GOT3 (cell line): ENCODE measurements around the gene KRT78.

Experiments used
- DNase-seq: peaks from one replicate; lab custom pipeline; 2025; ENCODE audit warnings: mixed read lengths; lab: John Stamatoyannopoulos, UW

The KRT78 gene

DNA sequence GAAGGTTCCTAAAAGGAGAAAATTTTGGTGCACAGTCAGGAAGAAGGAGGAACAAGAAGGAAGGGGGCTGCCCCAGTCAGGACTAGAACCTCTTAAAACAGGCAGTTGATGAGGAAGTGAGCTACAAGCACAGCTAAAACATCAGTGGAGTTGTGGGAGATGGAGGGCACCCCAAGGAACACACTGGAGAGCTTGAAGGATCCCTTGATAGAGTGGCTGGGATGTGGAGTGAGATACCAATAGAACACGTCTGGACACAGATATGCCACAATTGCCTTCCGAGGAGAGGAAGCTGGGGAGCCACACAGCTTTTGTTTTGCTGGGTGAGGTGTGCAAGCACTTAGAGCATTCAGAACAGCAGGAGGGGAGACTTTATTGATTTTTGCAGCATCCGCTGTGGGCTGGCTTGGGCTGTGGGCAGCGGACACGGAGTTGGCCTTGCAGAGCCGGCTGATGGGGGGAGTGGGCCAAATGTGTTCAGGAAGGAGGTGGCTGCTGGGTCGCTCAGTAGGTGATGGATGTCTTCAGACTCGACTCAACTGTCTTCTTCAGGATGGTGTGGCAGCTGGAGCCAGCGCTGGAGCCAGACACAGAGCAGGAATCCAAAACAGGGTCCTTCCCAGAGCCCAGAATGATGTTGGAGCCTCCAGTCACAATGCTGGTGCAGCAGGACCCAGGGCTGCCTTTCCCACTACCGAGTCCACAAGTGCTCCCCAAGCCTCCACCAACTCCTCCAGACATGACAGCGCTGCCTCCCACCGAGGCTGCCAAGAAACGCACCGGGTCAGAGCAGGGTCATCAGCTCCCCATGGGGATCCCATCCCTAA lies 10.0 kb downstream of the KRT78 start:
- DNase-seq: no peak

DNA sequence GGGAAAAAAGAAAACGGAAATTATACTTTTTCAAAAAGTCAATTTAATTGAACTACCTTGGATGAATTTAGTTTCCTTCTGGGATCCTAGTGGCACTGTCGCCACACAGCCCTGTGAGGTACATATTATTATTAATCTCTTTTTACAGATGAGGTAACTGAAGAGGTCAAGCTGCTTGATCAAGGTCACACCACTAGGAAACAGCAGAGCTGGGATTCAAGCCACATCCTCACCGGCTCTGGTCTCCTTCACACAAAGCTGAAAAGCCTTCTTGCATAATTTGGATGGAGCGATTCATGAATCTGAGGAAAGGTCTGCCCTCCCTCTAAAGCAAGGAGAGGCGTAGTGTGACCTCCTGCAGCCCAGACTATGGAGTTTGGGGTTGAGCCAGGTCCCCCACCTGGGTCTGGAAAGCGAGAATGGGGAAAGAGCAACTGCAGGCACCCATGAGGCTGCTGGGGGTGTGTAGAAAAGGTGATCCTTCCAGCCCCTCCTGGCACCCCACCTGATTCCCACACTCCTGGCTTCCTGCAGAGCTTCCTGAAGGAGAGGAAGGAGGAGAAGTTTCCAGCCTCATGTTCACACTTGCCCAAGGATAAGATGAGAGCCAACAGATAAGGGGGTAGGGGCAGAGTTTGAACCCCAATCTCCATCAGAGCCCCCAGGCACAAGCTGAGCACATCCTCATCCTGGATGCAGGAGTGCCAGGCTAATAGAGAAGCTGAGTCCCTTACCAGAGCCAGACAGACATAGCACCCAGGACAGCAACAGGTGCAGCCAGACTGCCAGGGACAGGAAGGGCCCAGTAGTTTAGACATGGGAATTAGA lies 10.8 kb downstream of the KRT78 start:
- no peak for DNase-seq

DNA sequence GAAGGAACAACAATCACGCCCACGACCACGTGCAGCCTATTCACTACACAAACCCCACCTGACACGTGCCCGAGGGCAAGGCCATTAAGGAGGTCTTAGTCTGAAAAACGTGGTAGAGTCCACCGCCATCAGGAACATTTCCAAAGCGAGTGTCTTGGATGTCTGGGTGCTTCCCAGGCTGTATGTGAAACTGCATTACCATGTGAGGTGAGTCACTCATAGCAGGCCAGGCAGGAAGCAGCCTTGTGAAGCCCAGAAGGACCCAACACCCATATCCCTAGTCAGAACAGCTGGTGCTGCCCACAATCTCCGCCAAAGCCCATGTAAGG lies 11.4 kb downstream of the KRT78 start:
- DNase-seq: no peak

DNA sequence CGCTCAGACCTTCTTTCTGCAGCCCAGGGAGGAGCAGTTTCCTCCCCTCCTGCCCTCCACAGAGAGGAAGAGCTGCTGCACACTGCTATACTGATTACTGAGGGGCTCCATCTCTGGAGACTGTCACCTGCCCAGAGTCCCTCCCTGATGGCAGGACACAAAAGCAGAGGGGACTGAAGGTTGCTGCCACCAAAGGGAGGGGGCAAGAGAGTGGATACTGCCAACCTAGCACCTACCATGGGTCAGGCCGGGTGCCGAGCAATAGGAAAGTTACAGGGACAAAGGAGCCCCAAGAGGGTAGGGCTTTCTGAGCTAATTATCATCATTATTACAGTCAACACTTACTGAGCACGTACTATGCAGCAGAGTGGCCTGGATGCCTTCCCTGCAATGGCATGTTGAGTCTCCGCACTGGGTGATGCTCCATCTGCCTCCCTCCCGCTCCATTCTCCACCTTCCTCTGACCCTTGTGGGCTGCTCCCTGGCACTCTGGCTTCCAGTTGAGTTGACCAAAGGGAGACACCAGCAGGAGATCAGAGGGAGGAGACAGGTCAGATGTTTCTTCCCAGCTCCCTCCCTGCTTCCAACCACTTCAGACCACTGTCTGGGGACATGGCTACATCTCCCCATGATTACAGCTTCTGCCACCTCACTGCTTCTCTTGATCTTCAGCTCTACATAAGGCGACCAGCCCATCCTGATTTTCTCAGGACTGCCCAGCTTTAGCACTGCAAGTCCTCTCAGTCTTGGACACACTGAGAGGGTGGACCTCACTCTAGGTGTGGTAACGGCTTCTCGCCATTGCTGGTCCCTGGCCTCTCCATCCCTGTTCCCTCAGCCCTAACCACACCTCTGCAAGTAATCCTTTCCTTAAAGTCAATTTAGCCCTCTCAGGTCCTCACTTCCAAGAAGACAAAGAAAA lies 12.0 kb downstream of the KRT78 start:
- DNase-seq: no peak

DNA sequence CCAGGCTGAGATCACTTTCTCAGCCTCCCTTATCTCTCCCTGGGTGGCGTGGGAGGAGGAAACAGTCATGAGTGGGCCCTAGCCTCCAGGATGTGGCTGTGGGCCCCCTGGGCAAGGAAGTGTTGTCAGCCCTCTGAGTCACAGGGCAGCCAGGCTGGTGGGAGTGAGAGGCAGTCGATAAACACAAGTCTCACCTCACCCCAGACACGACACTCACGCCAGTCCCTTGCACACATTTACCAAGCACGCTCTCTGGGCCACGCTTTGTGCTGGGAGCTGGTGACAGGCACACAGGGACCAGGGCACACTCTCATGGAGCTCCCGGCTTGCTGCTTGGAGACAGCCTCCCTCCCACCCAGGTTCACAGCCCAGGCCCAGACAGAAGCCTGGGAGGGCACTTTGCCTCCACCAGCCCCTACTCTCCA lies 12.7 kb downstream of the KRT78 start:
- no peak for DNase-seq

DNA sequence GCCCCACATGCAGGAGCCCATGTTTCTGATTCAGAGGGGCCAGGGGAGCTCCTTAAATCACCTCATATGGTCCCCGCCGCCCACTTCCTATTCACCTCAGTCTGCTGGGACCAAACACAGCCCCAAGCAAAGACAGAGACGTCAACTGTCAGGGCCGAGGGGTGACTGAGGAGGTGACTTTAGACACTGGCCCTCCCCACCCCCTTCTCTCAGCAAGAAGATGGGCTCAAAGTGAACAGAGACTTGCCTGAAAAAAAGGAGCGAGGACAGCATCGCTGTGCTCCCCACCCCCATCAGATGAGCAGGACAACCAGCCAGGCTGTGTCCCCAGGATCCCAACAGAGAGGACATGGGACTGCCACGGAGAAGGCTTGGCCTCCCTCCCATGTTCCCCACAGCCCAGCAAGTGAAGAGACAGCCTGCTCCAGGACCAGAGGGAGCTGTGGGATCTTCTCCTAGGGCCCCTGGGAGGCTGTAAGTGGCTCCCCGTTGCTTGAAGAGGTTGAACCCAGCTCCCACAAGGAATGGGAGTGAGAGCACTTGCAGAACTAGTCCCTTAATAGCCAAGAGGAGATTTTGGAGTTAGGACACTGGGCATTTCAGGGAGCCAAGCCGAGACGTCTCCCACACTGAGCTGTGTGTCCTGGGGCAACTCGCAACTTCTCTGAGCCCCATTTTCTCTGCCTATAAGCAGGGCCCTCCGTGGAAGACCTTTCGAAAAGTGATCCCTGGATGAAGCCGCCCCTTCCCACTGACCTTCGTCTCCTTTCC lies 13.3 kb downstream of the KRT78 start:
- no peak for DNase-seq

DNA sequence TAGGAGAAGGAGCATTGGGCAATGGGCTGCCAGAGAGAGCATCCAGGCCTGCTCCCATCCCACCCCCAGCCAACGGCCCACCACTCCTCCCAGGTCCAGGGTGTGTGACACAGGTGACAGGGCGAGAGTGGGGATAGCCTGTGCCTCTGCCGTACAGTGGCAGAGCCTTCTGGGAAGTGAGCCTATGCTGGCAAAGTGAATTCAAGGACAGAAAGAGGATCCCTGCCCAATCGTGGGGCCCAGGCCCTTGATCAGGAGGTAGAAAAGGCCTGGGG lies 14.1 kb downstream of the KRT78 start:
- no peak for DNase-seq

DNA sequence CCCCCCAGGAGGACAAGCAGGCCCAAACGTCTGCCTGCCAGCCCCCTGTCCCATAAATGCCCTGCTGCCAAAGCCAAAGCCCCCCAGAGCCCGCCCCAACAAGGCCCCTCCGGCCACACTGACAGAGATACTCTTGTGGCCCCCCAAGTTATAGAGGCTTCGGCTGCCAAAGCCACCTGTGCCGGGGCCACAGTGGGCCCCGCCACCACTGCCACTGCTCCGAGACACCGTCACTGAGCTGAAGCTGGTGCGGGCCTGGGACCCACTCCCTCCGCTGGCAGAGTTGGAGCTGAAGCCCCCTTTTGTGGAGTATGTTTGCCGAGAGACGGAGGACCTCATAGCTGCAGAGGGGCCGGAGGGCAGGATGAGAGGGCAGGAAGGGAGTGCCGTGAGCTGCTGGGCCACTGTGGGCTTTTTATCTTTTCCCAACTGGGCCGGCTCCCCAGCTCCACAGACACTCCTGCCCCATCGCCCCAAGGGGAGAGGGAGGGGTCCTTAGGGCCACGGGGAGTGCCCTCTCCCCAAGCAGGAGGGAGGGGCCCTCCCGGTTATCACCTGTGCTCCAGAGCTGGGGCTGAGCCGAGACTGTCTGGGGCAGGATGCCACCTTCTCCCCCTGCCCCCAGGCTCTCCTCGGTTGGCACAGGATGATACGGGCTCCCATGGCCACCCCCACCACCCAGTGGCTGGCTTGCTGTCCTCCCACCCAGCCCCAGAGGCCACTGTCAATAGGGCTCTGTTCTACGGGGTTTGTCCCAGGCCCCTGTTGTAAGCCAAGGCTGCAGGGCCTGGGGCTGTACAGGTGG lies 14.7 kb downstream of the KRT78 start, which contains the start of gene KRT79:
TSS of gene KRT79 (minus strand) at position 390 of the 805 bp plus-strand sequence. CDS start at position 339, 51 bp downstream.
- no peak for DNase-seq

DNA sequence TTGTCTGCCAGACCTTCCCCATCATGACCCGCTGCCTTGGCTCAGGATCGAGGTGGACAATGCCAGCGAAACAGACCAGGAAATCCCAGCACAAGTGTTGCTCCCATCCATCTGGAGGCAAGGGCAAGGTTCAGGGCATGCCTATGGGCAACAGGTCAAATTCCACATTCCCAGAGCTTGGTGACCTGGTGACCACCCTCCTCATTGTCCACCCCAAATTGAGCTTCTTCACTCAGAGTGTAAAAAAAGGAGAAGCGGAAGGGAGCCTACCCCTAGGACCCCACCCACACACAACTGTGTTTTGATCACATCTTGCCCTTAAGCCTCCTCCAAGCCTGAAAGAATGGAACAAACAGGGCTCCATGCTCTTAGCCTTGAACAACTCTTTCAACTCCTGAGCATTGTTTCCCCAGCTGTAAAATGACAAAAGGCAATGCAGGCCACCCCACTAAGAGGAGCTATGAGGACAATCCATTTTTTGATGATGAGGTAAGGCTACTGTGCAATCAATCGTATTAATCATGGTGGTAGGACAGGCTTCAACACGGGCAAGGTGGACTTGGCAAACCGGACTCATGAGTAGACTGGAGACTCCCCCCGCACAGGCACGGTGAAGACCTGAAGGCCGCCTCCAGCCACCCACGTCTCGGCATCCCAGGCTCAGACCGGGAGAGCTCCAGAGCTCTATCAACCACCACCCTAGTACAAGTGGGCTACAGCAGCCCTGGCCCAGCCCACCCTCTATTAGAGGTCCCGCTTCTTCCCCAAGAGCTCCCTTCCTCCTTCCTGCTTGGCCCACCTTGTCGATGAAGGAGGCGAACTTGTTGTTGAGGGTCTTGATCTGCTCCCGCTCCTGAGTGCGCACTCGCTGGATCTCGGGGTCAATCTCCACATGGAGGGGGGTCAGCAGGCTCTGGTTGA lies 15.5 kb downstream of the KRT78 start:
- DNase-seq: no peak

DNA sequence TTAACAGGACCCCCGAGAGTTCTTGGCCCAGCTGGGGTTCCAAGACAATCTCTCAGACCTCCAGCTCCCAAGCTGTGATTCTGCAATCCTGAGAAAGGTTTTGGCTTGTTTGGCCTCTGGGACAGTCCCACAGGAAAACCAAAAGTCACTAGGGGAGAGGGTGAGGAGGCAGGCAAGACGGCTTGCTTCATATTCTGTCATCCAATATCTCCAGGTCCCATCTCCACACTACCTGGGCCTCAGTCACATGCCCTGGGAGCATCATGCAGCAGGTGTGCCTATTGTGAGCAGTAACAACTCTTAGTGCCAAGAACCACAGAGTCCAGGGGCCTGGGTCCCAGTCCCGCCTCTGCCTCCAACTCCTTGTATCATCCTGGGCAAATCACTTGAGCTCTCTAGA lies 16.3 kb downstream of the KRT78 start:
- DNase-seq: no peak

DNA sequence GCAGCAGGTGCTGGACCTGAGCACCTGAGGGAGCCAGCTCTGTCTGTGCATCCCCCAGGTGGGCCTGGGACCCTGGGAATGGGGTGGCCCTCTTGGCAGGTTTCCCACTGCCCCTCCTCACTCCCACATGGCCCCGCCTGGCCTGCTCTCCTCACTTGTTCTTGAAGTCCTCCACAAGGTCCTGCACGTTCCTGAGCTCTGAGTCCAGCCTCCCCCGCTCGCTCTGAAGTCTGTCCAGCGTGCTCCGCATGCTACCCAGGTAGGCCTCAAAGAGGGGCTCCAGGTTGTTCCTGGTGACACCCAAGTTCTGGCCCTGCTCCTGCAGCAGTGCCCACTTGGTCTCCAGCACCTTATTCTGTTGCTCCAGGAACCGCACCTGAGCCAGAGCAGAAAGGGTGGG lies 17.5 kb downstream of the KRT78 start:
- DNase-seq: no peak

DNA sequence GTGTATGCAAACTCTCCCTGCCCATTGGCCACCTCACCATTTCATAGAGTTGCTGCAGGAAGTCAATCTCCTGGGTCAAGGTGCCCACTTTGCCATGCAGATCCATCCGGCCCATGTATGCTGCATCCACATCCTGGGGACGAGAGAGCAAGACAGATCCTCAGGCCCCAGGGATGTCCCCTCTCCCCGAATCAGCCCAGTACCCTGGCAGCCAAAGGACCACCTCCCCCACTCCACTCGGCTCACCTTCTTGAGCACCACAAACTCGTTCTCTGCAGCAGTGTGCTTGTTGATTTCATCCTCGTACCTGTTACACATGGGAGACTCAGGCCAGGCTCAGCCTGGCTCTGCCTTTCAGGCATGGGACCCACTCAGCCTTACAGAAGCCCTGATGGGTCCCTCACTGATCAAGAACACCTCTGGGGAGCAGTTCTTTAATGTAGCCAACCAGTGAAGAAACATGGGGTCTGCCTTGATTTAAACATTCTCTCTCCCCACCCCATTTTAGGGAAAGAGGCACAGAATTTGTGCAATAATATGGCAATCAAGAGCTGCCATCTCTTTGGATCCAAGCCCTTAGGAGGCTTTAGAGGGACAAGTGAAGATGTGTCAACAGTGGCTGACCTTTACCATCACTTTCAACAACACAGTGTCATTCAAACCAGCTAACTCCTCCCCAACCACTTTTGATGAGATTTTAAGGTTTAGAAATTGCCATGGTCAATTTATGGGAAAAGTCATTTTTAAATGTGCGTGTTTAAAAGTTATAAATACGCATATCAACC lies 18.6 kb downstream of the KRT78 start:
- no peak for DNase-seq

DNA sequence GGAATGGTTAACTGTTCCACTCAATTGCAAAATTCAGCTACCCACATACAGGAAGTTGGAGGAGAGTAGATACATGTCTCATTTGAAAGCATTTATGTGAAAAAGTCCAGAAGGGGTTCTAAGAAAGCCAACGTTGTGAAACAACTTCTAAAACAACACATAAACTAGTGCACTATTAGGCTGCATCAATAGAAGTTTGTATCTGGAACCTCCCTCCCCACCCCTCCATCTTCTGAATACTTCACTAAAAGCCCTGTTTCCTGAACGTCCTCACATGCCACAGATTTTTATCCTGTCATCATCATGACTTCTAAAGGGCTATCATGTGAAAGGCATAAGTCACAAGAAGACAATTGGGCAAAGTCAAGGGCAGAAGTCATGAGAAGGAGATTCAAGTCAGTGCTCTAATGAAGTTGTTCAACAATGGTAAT lies 20.2 kb downstream of the KRT78 start:
- no peak for DNase-seq

DNA sequence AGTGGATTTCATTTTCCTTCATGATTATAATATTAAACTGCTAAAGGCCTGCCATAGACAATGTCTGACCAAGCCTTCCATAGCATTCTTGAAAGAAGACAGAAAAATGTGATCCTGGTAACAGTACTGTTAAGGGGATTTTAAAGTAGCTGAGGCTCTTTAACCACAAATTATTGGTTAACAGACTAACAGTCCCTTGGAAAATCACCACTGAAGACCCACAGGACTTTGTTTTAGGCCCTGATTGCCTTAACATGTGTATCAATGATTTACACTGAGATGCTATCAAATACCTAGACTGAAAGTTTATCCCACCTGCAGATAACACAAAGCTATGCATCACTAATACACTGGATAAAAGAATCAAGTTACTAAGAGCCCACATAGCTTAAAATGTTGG lies 20.6 kb downstream of the KRT78 start:
- no peak for DNase-seq

DNA sequence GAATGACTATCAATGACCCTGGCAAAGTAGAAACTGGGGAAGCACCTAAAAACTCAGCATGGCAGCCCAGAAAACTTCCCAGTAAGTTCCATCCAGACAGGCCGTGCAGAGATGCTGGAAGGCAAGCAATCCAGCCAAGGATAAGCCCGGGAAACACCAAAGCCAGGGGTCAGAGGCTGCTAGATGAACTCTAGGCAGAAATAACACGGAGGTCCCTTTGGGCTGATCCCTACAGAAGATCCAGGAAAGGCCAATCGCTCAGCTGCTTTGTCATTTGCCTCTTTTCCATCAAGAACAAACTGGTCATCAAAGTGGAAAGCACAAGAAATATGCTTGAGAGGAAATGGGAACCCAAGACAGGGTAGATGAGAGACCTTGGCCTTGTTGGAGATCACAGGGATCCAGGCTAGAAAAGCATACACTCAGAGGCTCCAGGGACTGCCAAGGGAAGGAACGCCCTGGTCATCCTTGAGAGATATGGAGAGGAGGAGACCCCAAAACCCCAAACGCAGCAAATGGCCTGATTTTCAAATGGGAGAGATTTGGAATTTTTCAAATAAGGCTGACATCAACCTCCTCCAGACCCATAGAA lies 21.2 kb downstream of the KRT78 start:
- no peak for DNase-seq

DNA sequence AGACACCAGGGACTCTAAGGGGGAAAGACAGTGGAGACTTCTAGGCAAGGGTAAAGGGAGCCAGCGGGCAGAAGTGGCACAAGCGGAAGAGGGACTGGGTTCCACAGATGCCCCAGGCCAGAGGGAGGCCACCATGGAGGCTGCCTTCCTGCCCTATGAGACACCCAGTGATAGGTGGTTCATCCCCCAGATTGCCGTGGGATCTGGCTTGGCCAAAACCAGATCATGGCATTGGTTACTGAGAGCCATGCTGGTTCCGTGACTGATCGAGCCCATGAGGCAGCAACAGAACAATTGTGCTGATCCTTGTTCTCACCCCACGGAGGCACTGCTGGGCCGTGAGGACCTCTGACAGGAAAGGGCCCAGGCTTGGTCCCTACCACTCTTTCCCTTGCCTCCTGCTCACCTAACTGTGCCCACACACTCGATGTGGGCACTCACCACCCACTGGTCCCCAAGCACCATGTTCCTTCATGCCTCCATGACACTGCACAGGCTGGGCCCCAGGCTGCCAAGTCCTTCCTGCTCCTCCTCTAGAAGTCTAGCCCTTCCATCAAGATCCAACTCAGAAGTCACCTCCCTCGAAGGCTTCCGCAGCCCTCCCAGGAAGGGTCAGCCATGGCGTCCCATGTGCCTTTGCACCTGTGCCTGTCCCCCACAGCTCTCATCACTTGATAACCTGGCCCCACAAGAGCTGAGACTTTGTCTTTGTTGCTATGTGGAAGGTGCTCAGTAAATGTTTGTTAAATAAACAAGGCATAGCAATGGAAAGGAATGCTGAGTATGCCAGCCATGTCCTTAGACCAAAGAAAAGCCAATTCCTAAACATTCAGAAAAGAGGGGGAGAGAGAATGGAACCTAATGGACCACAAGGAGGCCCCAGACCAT lies 21.9 kb downstream of the KRT78 start:
- DNase-seq: no peak

DNA sequence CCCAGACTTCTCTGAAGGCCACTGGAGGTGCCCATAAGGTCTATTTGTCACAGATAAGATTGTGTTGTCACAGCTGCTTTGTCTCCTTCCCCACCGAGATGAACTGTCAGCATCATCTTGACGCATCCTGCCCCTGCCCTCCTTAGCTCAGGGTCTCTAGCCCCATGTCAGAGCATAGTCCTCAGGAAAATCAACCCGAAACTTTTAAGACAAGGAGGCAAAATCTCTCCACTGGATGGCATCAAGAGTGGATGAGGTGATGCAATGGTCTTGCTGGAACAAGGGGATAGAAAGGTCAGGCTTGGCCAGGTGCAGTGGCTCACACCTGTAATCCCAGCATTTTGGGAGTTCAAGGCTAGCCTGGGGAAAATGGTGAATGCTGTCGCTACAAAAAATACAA lies 22.8 kb downstream of the KRT78 start:
- DNase-seq: no peak
